ENCODE measurements around the gene SHISA4.
A peak's percentile ranks its signal among the peaks of the same experiment; 100 is the strongest.
"Not testable (repeated sequence)": the region's sequence is repeated elsewhere in the genome, so short reads cannot be mapped to it uniquely, and the experiment has no call there.

SHISA4 gene

GRCh38 chr1:201888282-201889089 is at the start of gene SHISA4:
Gene SHISA4 (plus strand): TSS chr1:201888898. CDS start chr1:201888995, 97 bp downstream.
- DNase-seq, result peak; percentile 84

GRCh38 chr1:201839089-201839488 is 49.6 kb upstream of the SHISA4 start:
- not testable (repeated sequence) for DNase-seq

- DNase-seq, result no peak
Measured at GRCh38 chr1:201840055-201840454, 48.6 kb upstream of the SHISA4 start.

- no peak for DNase-seq
Measured at GRCh38 chr1:201840490-201840889, 48.2 kb upstream of the SHISA4 start.

GRCh38 chr1:201841265-201841912 is 47.3 kb upstream of the SHISA4 start:
- no peak for DNase-seq

GRCh38 chr1:201842472-201843027 is 46.1 kb upstream of the SHISA4 start:
- no peak for DNase-seq

GRCh38 chr1:201845331-201846083 is 43.2 kb upstream of the SHISA4 start:
- DNase-seq, result no peak

GRCh38 chr1:201847150-201847549 is 41.5 kb upstream of the SHISA4 start:
- no peak for DNase-seq

GRCh38 chr1:201848230-201848629 is 40.5 kb upstream of the SHISA4 start:
- no peak for DNase-seq

GRCh38 chr1:201849372-201850052 is 39.2 kb upstream of the SHISA4 start:
- no peak for DNase-seq

GRCh38 chr1:201850053-201850397 is 38.7 kb upstream of the SHISA4 start:
- DNase-seq, result no peak

GRCh38 chr1:201851949-201852348 is 36.7 kb upstream of the SHISA4 start:
- no peak for DNase-seq

GRCh38 chr1:201856722-201857121 is 32.0 kb upstream of the SHISA4 start:
- not testable (repeated sequence) for DNase-seq

GRCh38 chr1:201859424-201859823 is 29.3 kb upstream of the SHISA4 start:
- DNase-seq, result no peak

GRCh38 chr1:201861448-201861847 is 27.2 kb upstream of the SHISA4 start:
- no peak for DNase-seq

GRCh38 chr1:201870397-201870796 is 18.3 kb upstream of the SHISA4 start:
- no peak for DNase-seq

- DNase-seq, result no peak
Measured at GRCh38 chr1:201874672-201875071, 14.0 kb upstream of the SHISA4 start.

GRCh38 chr1:201876148-201876818 is 12.4 kb upstream of the SHISA4 start:
- DNase-seq, result no peak

GRCh38 chr1:201877877-201878401 is 10.8 kb upstream of the SHISA4 start:
- DNase-seq, result no peak

GRCh38 chr1:201880928-201881571 is 7.6 kb upstream of the SHISA4 start:
- DNase-seq, result no peak

GRCh38 chr1:201881617-201882016 is 7.1 kb upstream of the SHISA4 start:
- DNase-seq, result no peak
